ENCODE data around the gene SPAG9.

DNA sequence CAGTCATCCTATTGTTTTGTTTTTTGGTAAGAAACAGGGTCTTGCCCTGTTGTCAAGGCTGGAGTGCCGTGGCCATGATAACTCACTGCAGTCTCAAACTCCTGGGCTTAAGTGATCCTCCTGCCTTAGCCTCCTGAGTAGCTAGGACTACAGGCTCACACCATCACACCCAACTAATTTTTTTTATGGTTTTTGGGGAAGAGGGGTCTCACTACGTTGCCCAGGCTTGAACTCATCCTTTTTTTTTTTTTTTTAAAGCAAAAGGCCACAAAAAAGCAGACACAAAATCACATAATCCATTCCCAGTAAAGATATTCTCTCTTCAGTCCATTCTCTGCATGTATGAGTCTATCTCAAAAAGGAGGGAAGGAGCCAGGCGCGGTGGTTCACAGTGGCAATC is 5.5 kb downstream of the SPAG9 start:
- no peak for TF ChIP-seq POLR2A (IDR thresholded peaks at IDR 0.05; ENCODE audit: low read depth, low read length)
- TF ChIP-seq TAF1 (IDR thresholded peaks at IDR 0.05; ENCODE audit: borderline replicate concordance, low read depth, low read length) = no peak

All from GM12892 (cell line).